ENCODE data around the gene MEAK7. TPM values are rescaled to one million over a fixed set of nuclear protein-coding genes. Genes with fewer than 3 reads are reported as not detected.
"Not testable (repeated sequence)": the region's sequence is repeated elsewhere in the genome, so short reads cannot be mapped to it uniquely, and the experiment has no call there.

The MEAK7 gene
- total RNA-seq, 4 donors from 2014 or later: 7.9 to 30.5 (median 10.4) TPM

DNA sequence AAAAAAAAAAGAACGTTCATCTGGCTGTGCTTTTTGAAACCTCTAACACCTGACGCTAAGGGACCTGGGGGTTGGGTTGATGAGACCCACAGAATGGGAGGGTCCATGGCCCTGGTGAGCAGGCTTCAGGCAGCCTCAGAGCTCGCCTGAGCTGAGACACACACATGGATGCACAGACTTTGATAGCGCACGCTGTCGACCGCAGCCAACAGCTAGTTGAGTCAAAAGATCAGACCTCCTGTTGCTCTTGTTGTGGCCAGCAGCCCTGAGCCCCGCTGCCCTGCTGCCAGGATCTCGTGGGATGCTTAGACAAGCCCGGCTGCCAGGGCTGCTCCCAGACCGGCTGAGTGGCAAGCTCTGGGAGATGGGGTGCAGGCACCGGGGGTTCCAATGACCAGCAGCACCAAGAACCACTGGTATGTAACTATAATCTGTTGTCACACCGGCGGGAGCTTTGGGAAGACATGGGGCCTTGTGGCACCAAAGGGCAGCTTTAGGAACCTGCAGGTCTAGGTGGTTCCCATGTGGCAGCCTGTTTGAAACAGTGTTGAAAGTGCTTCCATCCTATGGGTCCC, 20.0 kb upstream of the MEAK7 start:
- no peak for ATAC-seq
- TF ChIP-seq, protein P1, sequence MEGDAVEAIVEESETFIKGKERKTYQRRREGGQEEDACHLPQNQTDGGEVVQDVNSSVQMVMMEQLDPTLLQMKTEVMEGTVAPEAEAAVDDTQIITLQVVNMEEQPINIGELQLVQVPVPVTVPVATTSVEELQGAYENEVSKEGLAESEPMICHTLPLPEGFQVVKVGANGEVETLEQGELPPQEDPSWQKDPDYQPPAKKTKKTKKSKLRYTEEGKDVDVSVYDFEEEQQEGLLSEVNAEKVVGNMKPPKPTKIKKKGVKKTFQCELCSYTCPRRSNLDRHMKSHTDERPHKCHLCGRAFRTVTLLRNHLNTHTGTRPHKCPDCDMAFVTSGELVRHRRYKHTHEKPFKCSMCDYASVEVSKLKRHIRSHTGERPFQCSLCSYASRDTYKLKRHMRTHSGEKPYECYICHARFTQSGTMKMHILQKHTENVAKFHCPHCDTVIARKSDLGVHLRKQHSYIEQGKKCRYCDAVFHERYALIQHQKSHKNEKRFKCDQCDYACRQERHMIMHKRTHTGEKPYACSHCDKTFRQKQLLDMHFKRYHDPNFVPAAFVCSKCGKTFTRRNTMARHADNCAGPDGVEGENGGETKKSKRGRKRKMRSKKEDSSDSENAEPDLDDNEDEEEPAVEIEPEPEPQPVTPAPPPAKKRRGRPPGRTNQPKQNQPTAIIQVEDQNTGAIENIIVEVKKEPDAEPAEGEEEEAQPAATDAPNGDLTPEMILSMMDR (IDR thresholded peaks at IDR 0.05): no peak
- TF ChIP-seq POLR2A (IDR thresholded peaks at IDR 0.05): no peak
- no peak for TF ChIP-seq POLR2AphosphoS5 (IDR thresholded peaks at IDR 0.05)
- TF ChIP-seq EP300 (IDR thresholded peaks at IDR 0.05): no peak

DNA sequence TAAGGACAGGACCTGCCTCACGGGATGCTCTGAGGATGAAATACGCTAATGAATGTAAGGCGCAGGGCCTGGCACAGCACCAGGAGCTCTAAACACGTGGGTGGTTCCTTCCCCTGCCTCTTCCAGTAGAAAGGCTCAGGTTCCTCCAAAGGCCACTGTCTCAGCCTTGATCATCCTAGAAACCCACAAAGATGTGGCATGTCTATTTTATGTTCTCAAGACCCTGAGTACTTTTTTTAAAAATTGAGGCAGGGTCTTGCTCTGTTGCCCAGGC, 17.0 kb upstream of the MEAK7 start:
- H3K27ac ChIP-seq: no peak overlapping the region
- H3K4me1 ChIP-seq: peaks cover 0 to 2% (median under 1%) of the 10 kb centered on the region in 3 donors
- no peak overlapping the region for H3K4me3 ChIP-seq
- 53% methylated on average over 4 of the region's 4 CpGs; no CpG with 5 or more reads in 1 of the 2 donors for WGBS, 2 donors (ENCODE audit: low coverage in 1 of 2)
- TF ChIP-seq EP300 (IDR thresholded peaks at IDR 0.05) (no peak), POLR2AphosphoS5 (IDR thresholded peaks at IDR 0.05) (no peak), POLR2A (IDR thresholded peaks at IDR 0.05) (no peak)
- TF ChIP-seq, protein P1 (IDR thresholded peaks at IDR 0.05): no peak
- no peak for ATAC-seq
- no peaks in the 10 kb centered on the region for H3K36me3 ChIP-seq
- no peaks in the 10 kb centered on the region for H3K27me3 ChIP-seq
- no peaks in the 10 kb centered on the region for H3K9me3 ChIP-seq

More for the DNA sequence above, 20.0 kb upstream of the MEAK7 start:
- H3K9me3 ChIP-seq: no peaks in the 10 kb centered on the region
- H3K36me3 ChIP-seq: no peaks in the 10 kb centered on the region
- H3K4me1 ChIP-seq: peaks cover 0 to 24% (median 18%) of the 10 kb centered on the region in 3 donors
- no peak overlapping the region for H3K4me3 ChIP-seq
- H3K27ac ChIP-seq: no peak overlapping the region
- 98 to 100% methylated on average over 1 to 9 of the region's 14 CpGs for WGBS, 2 donors (ENCODE audit: low coverage in 1 of 2)
- no peaks in the 10 kb centered on the region for H3K27me3 ChIP-seq

DNA sequence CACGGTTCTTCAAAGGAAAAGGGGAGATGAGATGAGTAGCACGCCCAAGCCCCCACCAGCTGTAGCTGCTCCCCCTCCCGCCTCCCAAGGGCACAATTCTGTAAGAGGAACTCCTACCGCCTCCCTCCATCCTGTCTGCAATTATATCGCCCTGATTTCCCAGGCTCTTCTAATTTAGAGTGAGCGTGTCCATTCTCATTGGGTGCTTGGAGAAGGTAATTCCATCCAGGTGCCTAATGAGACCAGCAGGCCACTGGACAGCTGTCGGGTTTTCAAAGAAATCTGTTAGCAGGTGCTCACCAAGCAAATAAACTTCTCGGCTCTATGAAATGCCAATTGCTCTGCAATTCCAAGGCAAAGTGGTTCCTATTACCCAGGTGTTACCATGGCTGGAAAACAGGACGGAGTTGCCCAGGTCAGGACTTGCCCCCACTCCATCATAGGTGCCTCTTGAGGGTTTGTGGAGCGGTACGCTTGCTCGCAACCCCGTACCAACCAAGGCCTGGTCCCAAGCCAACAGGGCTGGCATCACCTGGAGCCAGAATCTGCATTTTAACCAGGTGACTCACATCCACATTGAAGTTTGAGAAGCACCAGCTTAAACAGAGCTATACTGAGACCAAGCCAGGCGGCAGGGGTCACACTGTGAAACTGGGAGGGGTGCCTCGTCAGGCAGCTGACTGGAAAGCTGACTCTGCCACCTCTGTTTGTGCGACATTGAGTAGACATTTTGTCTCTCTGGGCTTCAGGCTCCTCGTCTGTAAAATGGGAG, 16.5 kb upstream of the MEAK7 start:
- 42 to 71% methylated on average over 8 to 9 of the region's 17 CpGs for WGBS, 2 donors (ENCODE audit: low coverage in 1 of 2)
- no peaks in the 10 kb centered on the region for H3K27me3 ChIP-seq
- no peak overlapping the region for H3K4me3 ChIP-seq
- no peaks in the 10 kb centered on the region for H3K4me1 ChIP-seq
- H3K9me3 ChIP-seq: no peaks in the 10 kb centered on the region
- H3K27ac ChIP-seq: no peak overlapping the region
- TF ChIP-seq POLR2A (IDR thresholded peaks at IDR 0.05) (no peak), POLR2AphosphoS5 (IDR thresholded peaks at IDR 0.05) (no peak), EP300 (IDR thresholded peaks at IDR 0.05) (no peak)
- TF ChIP-seq, protein P1 (IDR thresholded peaks at IDR 0.05): no peak
- ATAC-seq: no peak
- H3K36me3 ChIP-seq: no peaks in the 10 kb centered on the region

DNA sequence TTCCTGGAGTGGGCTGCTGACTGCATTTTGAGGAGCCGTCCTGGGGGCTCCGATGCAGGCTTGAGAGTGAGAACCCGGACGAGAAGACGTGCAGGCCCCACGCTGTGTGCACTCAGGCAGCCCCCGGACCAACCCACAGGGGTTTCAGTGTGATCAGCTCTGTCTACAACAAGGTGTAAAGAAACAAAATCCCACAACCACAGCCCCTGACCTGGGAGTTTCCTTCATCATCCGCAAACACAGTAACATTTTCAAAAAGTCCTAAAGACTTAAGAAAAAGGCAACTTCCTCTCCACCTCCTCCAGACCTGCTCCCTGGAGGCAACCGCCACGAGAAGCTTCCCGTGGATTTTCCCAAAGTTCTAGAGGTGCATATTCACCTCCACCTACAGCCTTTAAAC, 15.4 kb upstream of the MEAK7 start:
- Histone ChIP-seq H3K4me1 (no peaks in the 10 kb centered on the region), H3K9me3 (no peaks in the 10 kb centered on the region), H3K27ac (no peak overlapping the region), H3K4me3 (no peak overlapping the region), H3K27me3 (no peaks in the 10 kb centered on the region), H3K36me3 (no peaks in the 10 kb centered on the region)
- 53 to 67% methylated on average over 3 to 5 of the region's 11 CpGs for WGBS, 2 donors (ENCODE audit: low coverage in 1 of 2)
- no peak for ATAC-seq
- TF ChIP-seq EP300 (IDR thresholded peaks at IDR 0.05): no peak
- TF ChIP-seq, protein P1 (IDR thresholded peaks at IDR 0.05): no peak
- TF ChIP-seq POLR2A (IDR thresholded peaks at IDR 0.05): no peak
- no peak for TF ChIP-seq POLR2AphosphoS5 (IDR thresholded peaks at IDR 0.05)

DNA sequence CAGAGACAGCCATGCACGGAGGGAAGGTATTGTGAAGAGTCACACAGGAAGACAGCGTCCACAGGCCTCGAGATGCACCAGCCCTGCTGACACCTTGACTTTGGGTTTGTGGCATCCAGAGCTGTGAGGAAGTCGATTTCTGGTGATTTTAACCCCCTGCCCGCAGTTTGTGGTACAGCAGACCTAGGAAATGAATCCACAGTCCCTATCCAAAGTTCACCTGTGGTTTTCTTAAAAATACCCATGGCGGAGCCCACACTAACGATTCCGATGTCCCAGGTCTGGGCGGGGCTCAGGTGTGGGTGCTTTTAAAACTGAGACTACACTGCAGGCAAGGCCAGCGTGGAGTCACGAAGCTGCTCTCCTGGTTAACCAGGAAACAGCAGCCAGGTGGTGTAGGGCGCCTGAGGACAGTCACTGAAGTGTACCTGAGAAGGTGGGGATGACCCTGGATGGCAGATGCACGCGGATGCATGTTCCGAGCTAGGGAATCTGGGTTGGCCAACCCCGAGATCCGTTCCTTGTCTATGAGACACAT, 14.4 kb upstream of the MEAK7 start:
- Histone ChIP-seq H3K36me3 (no peaks in the 10 kb centered on the region), H3K27ac (no peak overlapping the region), H3K4me1 (no peaks in the 10 kb centered on the region), H3K4me3 (no peak overlapping the region), H3K27me3 (no peaks in the 10 kb centered on the region), H3K9me3 (no peaks in the 10 kb centered on the region)
- 90 to 92% methylated on average over 2 to 12 of the region's 17 CpGs for WGBS, 2 donors (ENCODE audit: low coverage in 1 of 2)
- TF ChIP-seq POLR2A (IDR thresholded peaks at IDR 0.05): no peak
- TF ChIP-seq, protein P1 (IDR thresholded peaks at IDR 0.05): no peak
- TF ChIP-seq EP300 (IDR thresholded peaks at IDR 0.05): no peak
- TF ChIP-seq POLR2AphosphoS5 (IDR thresholded peaks at IDR 0.05): no peak
- no peak for ATAC-seq

DNA sequence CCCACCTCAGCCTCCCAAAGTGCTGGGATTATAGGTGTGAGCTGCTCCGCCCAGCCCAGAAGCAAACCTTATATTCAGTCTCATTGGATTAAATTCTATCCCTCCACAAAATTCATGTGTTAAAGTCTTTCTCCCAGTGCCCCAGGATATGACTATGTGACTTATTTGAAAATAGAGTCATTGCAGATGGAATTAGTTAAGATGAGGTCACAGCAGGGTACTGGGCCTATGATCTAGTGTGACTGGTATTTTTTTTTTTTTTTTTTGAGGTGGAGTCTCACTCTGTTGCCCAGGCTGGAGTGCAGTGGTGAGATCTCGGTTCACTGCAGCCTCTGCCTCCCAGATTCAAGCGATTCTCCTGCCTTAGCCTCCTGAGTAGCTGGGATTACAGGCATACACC, 13.8 kb upstream of the MEAK7 start:
- H3K36me3 ChIP-seq, ATAC-seq, H3K9me3 ChIP-seq, H3K4me3 ChIP-seq, H3K27ac ChIP-seq, H3K4me1 ChIP-seq, H3K27me3 ChIP-seq: not testable (repeated sequence)
- 92 to 100% methylated on average over 1 to 2 of the region's 3 CpGs for WGBS, 2 donors (ENCODE audit: low coverage in 1 of 2)
